GM12873 (cell line): ENCODE results near the gene POP4.

Experiments
- TF ChIP-seq, protein P1 (sequence below): IDR thresholded peaks from 2 replicates; pipeline ENCODE4 v1.5.1; 2012; ENCODE audit warnings: low read depth, mild to moderate bottlenecking, moderate library complexity, low read length, control low read depth; ENCODE audit not compliant: insufficient read depth; ENCODE audit errors: missing control alignments

POP4 gene

GRCh38 chr19:29590278-29590677, 15.8 kb upstream of the POP4 start:
- TF ChIP-seq, protein P1, sequence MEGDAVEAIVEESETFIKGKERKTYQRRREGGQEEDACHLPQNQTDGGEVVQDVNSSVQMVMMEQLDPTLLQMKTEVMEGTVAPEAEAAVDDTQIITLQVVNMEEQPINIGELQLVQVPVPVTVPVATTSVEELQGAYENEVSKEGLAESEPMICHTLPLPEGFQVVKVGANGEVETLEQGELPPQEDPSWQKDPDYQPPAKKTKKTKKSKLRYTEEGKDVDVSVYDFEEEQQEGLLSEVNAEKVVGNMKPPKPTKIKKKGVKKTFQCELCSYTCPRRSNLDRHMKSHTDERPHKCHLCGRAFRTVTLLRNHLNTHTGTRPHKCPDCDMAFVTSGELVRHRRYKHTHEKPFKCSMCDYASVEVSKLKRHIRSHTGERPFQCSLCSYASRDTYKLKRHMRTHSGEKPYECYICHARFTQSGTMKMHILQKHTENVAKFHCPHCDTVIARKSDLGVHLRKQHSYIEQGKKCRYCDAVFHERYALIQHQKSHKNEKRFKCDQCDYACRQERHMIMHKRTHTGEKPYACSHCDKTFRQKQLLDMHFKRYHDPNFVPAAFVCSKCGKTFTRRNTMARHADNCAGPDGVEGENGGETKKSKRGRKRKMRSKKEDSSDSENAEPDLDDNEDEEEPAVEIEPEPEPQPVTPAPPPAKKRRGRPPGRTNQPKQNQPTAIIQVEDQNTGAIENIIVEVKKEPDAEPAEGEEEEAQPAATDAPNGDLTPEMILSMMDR = no peak

GRCh38 chr19:29591670-29592069, 14.4 kb upstream of the POP4 start:
- TF ChIP-seq, protein P1 = no peak

DNA sequence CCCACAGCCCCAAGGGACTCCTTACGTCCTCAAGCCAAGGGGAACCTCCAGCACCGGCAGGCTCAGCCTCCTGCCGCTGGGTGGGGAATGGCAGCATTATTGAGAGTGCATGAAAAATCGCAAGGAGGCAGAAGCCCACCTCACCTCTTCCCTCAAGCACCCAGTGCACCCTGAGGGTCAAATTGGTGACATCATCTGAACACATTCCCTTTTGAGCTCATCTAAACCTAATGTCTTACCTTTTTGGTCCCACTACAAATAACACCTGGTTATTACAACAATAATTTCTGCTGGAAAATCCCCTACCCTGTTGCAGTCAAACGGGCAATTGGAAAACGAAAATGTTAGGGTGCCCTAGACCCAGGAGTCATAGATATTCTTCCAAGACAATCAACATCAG, 12.2 kb upstream of the POP4 start:
- TF ChIP-seq, protein P1 = no peak

GRCh38 chr19:29596080-29596727, 9.9 kb upstream of the POP4 start:
- TF ChIP-seq, protein P1 = no peak

- TF ChIP-seq, protein P1 = peak; percentile 41
These were observed 9.1 kb upstream of the POP4 start for GRCh38 chr19:29596885-29597525.

- TF ChIP-seq, protein P1 = no peak
These were observed 8.0 kb upstream of the POP4 start for GRCh38 chr19:29598036-29598435.

GRCh38 chr19:29598496-29598895, 7.6 kb upstream of the POP4 start:
- TF ChIP-seq, protein P1 = no peak
